H1 (cell line): Measurements from ENCODE around the gene ZSCAN4. TPM values are rescaled to one million over a fixed set of nuclear protein-coding genes. Genes with fewer than 3 reads are reported as not detected.

Experiments
- CTCF ChIA-PET: fragments of 300-600 bp; sonication (Branson Sonifier 250); formaldehyde crosslinking; loops from one replicate; lab custom pipeline; 2021; ENCODE audit not compliant: partially characterized antibody; lab: Charles Lee
- POLR2A ChIA-PET: fragments of 300-600 bp; sonication (Branson Sonifier 250); formaldehyde crosslinking; loops from one replicate; lab custom pipeline; 2021; ENCODE audit warnings: inconsistent platforms; ENCODE audit not compliant: partially characterized antibody; lab: Charles Lee
- DNase-seq, 2 experiments: peaks; one replicate each; pipeline versions ENCODE4 v3.0.0 to v3.0.0-alpha.2; 2010 to 2022; ENCODE audit warnings: low spot score in 2 of 2, low read depth in 1 of 2, mixed read lengths in 1 of 2
- FAIRE-seq: peaks from 2 replicates; lab custom pipeline; 2011; peaks lifted over from hg19 to GRCh38; lab: Jason Lieb, UNC
- H2AFZ ChIP-seq: 2 replicates; pipeline ENCODE4 v1.8.1; 2012; ENCODE audit warnings: low read length, inconsistent platforms
- H2AK5ac ChIP-seq: 2 replicates; pipeline ENCODE4 v1.6.1; 2013; ENCODE audit warnings: low read depth, low read length
- H2BK120ac ChIP-seq: replicated peaks from 2 replicates; pipeline ENCODE3; 2013; ENCODE audit warnings: low read depth, low read length, inconsistent platforms
- H2BK12ac ChIP-seq: 2 replicates; pipeline ENCODE4 v1.6.1; 2013; ENCODE audit warnings: low read depth, low read length
- H2BK15ac ChIP-seq: 2 replicates; pipeline ENCODE4 v1.6.1; 2013; ENCODE audit warnings: low read length
- H2BK20ac ChIP-seq: 2 replicates; pipeline ENCODE4 v1.6.1; 2013; ENCODE audit warnings: low read length
- H2BK5ac ChIP-seq: 2 replicates; pipeline ENCODE4 v1.6.1; 2013; ENCODE audit warnings: low read depth, low read length
- H3K14ac ChIP-seq: 2 replicates; pipeline ENCODE4 v1.6.1; 2013; ENCODE audit warnings: inconsistent platforms; ENCODE audit not compliant: insufficient read length
- H3K18ac ChIP-seq: 2 replicates; pipeline ENCODE4 v1.6.1; 2013; ENCODE audit warnings: low read length; ENCODE audit errors: extremely low read depth
- H3K23ac ChIP-seq: 2 replicates; pipeline ENCODE4 v1.6.1; 2013; ENCODE audit warnings: inconsistent platforms; ENCODE audit not compliant: insufficient read length
- H3K23me2 ChIP-seq: 2 replicates; pipeline ENCODE4 v1.6.1; 2013; ENCODE audit warnings: low read depth, low read length
- H3K27ac ChIP-seq: 2 replicates; pipeline ENCODE4 v1.6.1; 2011; ENCODE audit warnings: low read depth, low read length, inconsistent platforms
- H3K27me3 ChIP-seq, 4 experiments: replicated peaks in 1 of 4; 1 replicate in 1 of 4; 2 replicates in 3 of 4; pipeline versions ENCODE4 v1.6.1 to v1.8.1; 2011 to 2013; ENCODE audit warnings: low read length in 3 of 4, mild to moderate bottlenecking in 3 of 4, inconsistent platforms in 2 of 4, mixed read lengths in 2 of 4, moderate library complexity in 1 of 4; ENCODE audit not compliant: control insufficient read depth in 3 of 4, insufficient read depth in 3 of 4; ENCODE audit errors: extremely low read depth in 1 of 4
- H3K36me3 ChIP-seq, 4 experiments: 2 replicates each; pipeline versions ENCODE4 v1.6.1 to v1.8.1; 2011 to 2013; ENCODE audit warnings: mild to moderate bottlenecking in 4 of 4, low read length in 3 of 4, moderate library complexity in 2 of 4, control low read depth in 1 of 4, inconsistent platforms in 1 of 4; ENCODE audit not compliant: insufficient read depth in 4 of 4, control insufficient read depth in 2 of 4
- H3K4ac ChIP-seq: replicated peaks from 2 replicates; pipeline ENCODE3; 2013; ENCODE audit warnings: low read length, low read depth, mixed read lengths, inconsistent platforms; ENCODE audit not compliant: insufficient read length
- H3K4me1 ChIP-seq, 4 experiments: replicated peaks in 1 of 4; 1 replicate in 1 of 4; 2 replicates in 3 of 4; pipeline versions ENCODE4 v1.6.1 to v1.8.1; 2011 to 2013; ENCODE audit warnings: low read length in 3 of 4, inconsistent platforms in 2 of 4, mixed read lengths in 1 of 4; ENCODE audit not compliant: insufficient read depth in 4 of 4, control insufficient read depth in 3 of 4
- H3K4me2 ChIP-seq, 2 experiments: 2 replicates each; pipeline versions ENCODE4 v1.6.1 to v1.8.1; 2011 to 2013; ENCODE audit warnings: low read depth in 2 of 2, low read length in 2 of 2, control low read depth in 1 of 2, inconsistent platforms in 1 of 2, mild to moderate bottlenecking in 1 of 2; ENCODE audit not compliant: insufficient read depth in 1 of 2
- H3K4me3 ChIP-seq, 4 experiments: fragments of 200-600, 300-600 bp in 1 of 4; sonication (generic), shearing (Covaris generic), sonication (Bioruptor Twin) in 1 of 4; 2 replicates each; pipeline versions ENCODE4 v1.5.1 to v1.8.1; 2011 to 2016; ENCODE audit warnings: low read length in 4 of 4, low read depth in 3 of 4, control low read depth in 2 of 4, inconsistent platforms in 2 of 4, mild to moderate bottlenecking in 2 of 4, mixed read lengths in 1 of 4, moderate library complexity in 1 of 4; ENCODE audit not compliant: insufficient read depth in 2 of 4; ENCODE audit errors: extremely low read depth in 1 of 4
- H3K56ac ChIP-seq: replicated peaks from 2 replicates; pipeline ENCODE3; 2013; ENCODE audit warnings: low read depth, mild to moderate bottlenecking, mixed read lengths, low read length, inconsistent platforms; ENCODE audit not compliant: insufficient read length
- H3K79me1 ChIP-seq: 2 replicates; pipeline ENCODE4 v1.6.1; 2013; ENCODE audit warnings: low read depth, low read length, control low read depth
- H3K79me2 ChIP-seq, 2 experiments: 2 replicates each; pipeline versions ENCODE4 v1.6.1 to v1.8.1; 2012 to 2013; ENCODE audit warnings: low read length in 2 of 2, mild to moderate bottlenecking in 2 of 2, inconsistent platforms in 1 of 2; ENCODE audit not compliant: insufficient read depth in 2 of 2, control insufficient read depth in 1 of 2
- H3K9ac ChIP-seq, 4 experiments: replicated peaks in 1 of 4; 1 replicate in 1 of 4; 2 replicates in 3 of 4; pipeline versions ENCODE4 v1.6.1 to v1.8.1; 2011 to 2013; ENCODE audit warnings: low read depth in 3 of 4, low read length in 3 of 4, control low read depth in 2 of 4, mild to moderate bottlenecking in 2 of 4, moderate library complexity in 2 of 4, inconsistent platforms in 1 of 4; ENCODE audit errors: extremely low read depth in 1 of 4
- H3K9me3 ChIP-seq, 2 experiments: 2 replicates each; pipeline versions ENCODE4 v1.6.1 to v1.8.1; 2012 to 2013; ENCODE audit warnings: mild to moderate bottlenecking in 2 of 2, moderate library complexity in 2 of 2, control low read depth in 1 of 2, inconsistent platforms in 1 of 2, low read depth in 1 of 2, low read length in 1 of 2, mixed read lengths in 1 of 2; ENCODE audit not compliant: insufficient read depth in 2 of 2
- H4K20me1 ChIP-seq, 2 experiments: replicated peaks in 1 of 2; 2 replicates each; pipeline versions ENCODE3 to v1.8.1; 2011 to 2013; ENCODE audit warnings: inconsistent platforms in 2 of 2, low read length in 2 of 2, mild to moderate bottlenecking in 1 of 2; ENCODE audit not compliant: insufficient read depth in 2 of 2, control insufficient read depth in 1 of 2
- H4K5ac ChIP-seq: 2 replicates; pipeline ENCODE4 v1.6.1; 2013; ENCODE audit warnings: low read length, low read depth, mixed read lengths, inconsistent platforms; ENCODE audit not compliant: insufficient read length
- H4K8ac ChIP-seq: 2 replicates; pipeline ENCODE4 v1.8.0; 2013; ENCODE audit warnings: mild to moderate bottlenecking, moderate library complexity, low read length, inconsistent platforms; ENCODE audit not compliant: insufficient read depth; ENCODE audit errors: extremely low read depth
- H4K91ac ChIP-seq: replicated peaks from 2 replicates; pipeline ENCODE3; 2013; ENCODE audit warnings: low read length, mixed read lengths, inconsistent platforms; ENCODE audit not compliant: insufficient read length
- ASH2L ChIP-seq: fragments of 200-600, 300-600 bp; sonication (generic); IDR thresholded peaks from one replicate; pipeline ENCODE4 v1.7.1; 2017; ENCODE audit warnings: low read length
- BACH1 ChIP-seq: IDR thresholded peaks from 2 replicates; pipeline ENCODE4 v1.6.1; 2012; ENCODE audit warnings: low read length, improper control_type of control experiment
- BCL11A ChIP-seq, 2 experiments: IDR thresholded peaks; one replicate each; pipeline ENCODE4 v1.6.1; 2011; ENCODE audit warnings: low read depth in 2 of 2, low read length in 2 of 2, mild to moderate bottlenecking in 2 of 2
- CHD1 ChIP-seq: IDR thresholded peaks from 2 replicates; pipeline ENCODE4 v1.6.1; 2012; ENCODE audit warnings: low read depth, low read length, improper control_type of control experiment
- EP300 ChIP-seq, 2 experiments: IDR thresholded peaks; 1 replicate in 1 of 2; 2 replicates in 1 of 2; pipeline ENCODE4 v1.6.1; 2011 to 2012; ENCODE audit warnings: low read depth in 2 of 2, low read length in 2 of 2, mild to moderate bottlenecking in 2 of 2, borderline replicate concordance in 1 of 2, inconsistent platforms in 1 of 2, moderate library complexity in 1 of 2
- EZH2 ChIP-seq: fragments of 200-600 bp; sonication (generic); IDR thresholded peaks from 2 replicates; pipeline ENCODE4 v1.7.1; 2012; ENCODE audit warnings: low read depth, mild to moderate bottlenecking, moderate library complexity, low read length, inconsistent platforms; ENCODE audit not compliant: severe bottlenecking
- GABPA ChIP-seq: IDR thresholded peaks from 2 replicates; pipeline ENCODE4 v1.6.1; 2011; ENCODE audit warnings: mild to moderate bottlenecking, low read length, moderate library complexity, borderline replicate concordance; ENCODE audit not compliant: insufficient read depth
- POLR2A ChIP-seq, 2 experiments: IDR thresholded peaks; 1 replicate in 1 of 2; 2 replicates in 1 of 2; pipeline ENCODE4 v1.6.1; 2011; ENCODE audit warnings: low read depth in 2 of 2, low read length in 2 of 2, mild to moderate bottlenecking in 2 of 2; ENCODE audit errors: control extremely low read depth in 1 of 2
- POU5F1 ChIP-seq: IDR thresholded peaks from 2 replicates; pipeline ENCODE4 v1.6.1; 2011; ENCODE audit warnings: low read depth, mild to moderate bottlenecking, low read length, moderate library complexity
- SAP30 ChIP-seq: fragments of 300-600 bp; sonication (generic); IDR thresholded peaks from 2 replicates; pipeline ENCODE4 v1.7.1; 2012; ENCODE audit warnings: low read length, moderate library complexity, mild to moderate bottlenecking, inconsistent platforms; ENCODE audit not compliant: insufficient read depth, insufficient replicate concordance
- SIRT6 ChIP-seq: IDR thresholded peaks from one replicate; pipeline ENCODE4 v1.7.1; 2012; ENCODE audit warnings: low read length, inconsistent platforms
- SIX5 ChIP-seq: IDR thresholded peaks from 2 replicates; pipeline ENCODE4 v1.6.1; 2011; ENCODE audit warnings: mild to moderate bottlenecking, low read depth, low read length
- SUZ12 ChIP-seq: fragments of 200-600 bp; sonication (generic); IDR thresholded peaks from 2 replicates; pipeline ENCODE4 v1.6.1; 2012; ENCODE audit warnings: mild to moderate bottlenecking, inconsistent platforms, low read length, moderate library complexity, mixed read lengths
- TEAD4 ChIP-seq: IDR thresholded peaks from 2 replicates; pipeline ENCODE4 v1.6.1; 2012; ENCODE audit warnings: low read depth, low read length, inconsistent platforms, mixed read lengths
- YY1 ChIP-seq: IDR thresholded peaks from 2 replicates; pipeline ENCODE4 v1.6.1; 2011; ENCODE audit warnings: low read depth, mild to moderate bottlenecking, low read length
- WGBS, 2 experiments: shearing (Covaris generic) in 1 of 2; methylation state at CpG; one replicate each; pipeline versions ENCODE4 v1.1.6 to v1.1.7; 2013 to 2015; ENCODE audit warnings: low lambda C conversion rate in 2 of 2, mixed read lengths in 2 of 2, inconsistent platforms in 1 of 2, low coverage in 1 of 2, missing lambda C conversion rate in 1 of 2; ENCODE audit not compliant: insufficient replicate concordance in 2 of 2, insufficient coverage in 1 of 2, insufficient read length in 1 of 2; ENCODE audit errors: extremely low coverage in 1 of 2, missing lambda C conversion rate in 1 of 2; 5-methylcytosine and 5-hydroxymethylcytosine counted together
- polyA plus RNA-seq, 7 experiments: library from polyadenylated mRNA; depleted of rRNA in 3 of 7; stranded (reverse) in 5 of 7; unstranded in 2 of 7; fragments of >200 nt in 5 of 7; fragments of 200-250 nt in 2 of 7; gene quantifications; 1 replicate in 5 of 7; 2 replicates in 1 of 7; 4 replicates in 1 of 7; pipeline versions ENCODE4 v1.2.1 to v1.2.3, GENCODE V29; 2011 to 2013; ENCODE audit warnings: missing spikeins in 2 of 7, mixed read lengths in 2 of 7
- total RNA-seq: library from RNA; stranded (reverse); fragmentation: NEBNext Ultra II Directional; extraction: Animal tissue kit (Norgen Biotek cat#: 25700); gene quantifications from 2 replicates; pipeline ENCODE4 v1.2.1, GENCODE V29; 2021

ZSCAN4 gene
- total and polyA plus RNA-seq, 2 of the 8 experiments (the other 6 are each of a cell fraction or from before 2014, with no cell fraction given) = not detected

DNA sequence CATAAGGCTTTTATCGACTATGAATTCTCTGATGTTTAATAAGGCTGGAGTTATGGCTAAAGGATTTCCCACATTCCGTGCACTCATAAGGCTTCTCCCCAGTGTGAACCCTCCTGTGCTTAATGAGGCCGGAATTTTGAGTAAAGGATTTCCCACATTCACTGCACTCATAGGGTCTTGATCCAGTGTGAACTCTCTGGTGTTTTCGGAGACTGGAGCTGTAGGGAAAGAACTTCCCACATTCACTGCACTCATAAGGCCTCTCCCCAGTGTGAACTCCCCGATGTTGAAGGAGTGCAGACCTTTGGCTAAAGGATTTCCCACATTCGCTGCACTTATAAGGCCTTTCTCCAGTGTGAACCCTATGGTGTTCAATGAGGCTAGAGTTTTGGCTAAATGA is 32.9 kb downstream of the ZSCAN4 start:
- no peak overlapping the region for H2BK5ac ChIP-seq
- CTCF ChIA-PET = no interaction called here
- no peaks in the 10 kb centered on the region; a peak in 2 of 7 replicates for H3K4me1 ChIP-seq
- H3K18ac ChIP-seq = no peak overlapping the region
- POLR2A ChIA-PET = no interaction called here
- H4K20me1 ChIP-seq = peaks cover 0 to 15% of the 10 kb centered on the region in 2 experiments
- H2BK20ac ChIP-seq = no peak overlapping the region
- H2BK120ac ChIP-seq = no peak overlapping the region
- no peak overlapping the region for H2AK5ac ChIP-seq
- H3K23me2 ChIP-seq = 0 out of 2 replicates have a peak, but pooled peaks cover 3% of the 10 kb centered on the region
- DNase-seq = no peak
- H4K5ac ChIP-seq = no peak overlapping the region
- H3K27ac ChIP-seq = no peak overlapping the region
- H4K91ac ChIP-seq = no peak overlapping the region
- no peak overlapping the region for H2BK15ac ChIP-seq
- no peaks in the 10 kb centered on the region for H3K27me3 ChIP-seq
- peaks cover 5 to 30% of the 10 kb centered on the region in 2 experiments; a peak in 2 of 4 replicates for H3K79me2 ChIP-seq
- H3K36me3 ChIP-seq = peaks cover 26 to 58% (median 47%) of the 10 kb centered on the region in 4 experiments
- no peak overlapping the region for H3K56ac ChIP-seq
- H3K9ac ChIP-seq = no peak overlapping the region
- H3K79me1 ChIP-seq = peaks cover 21% of the 10 kb centered on the region
- H2BK12ac ChIP-seq = no peak overlapping the region
- H4K8ac ChIP-seq = no peak overlapping the region
- 90% methylated on average over 6 of the region's 6 CpGs; no CpG with 5 or more reads in 1 of the 2 experiments for WGBS, 2 experiments
- no peak overlapping the region for H3K23ac ChIP-seq
- peaks cover 13 to 16% of the 10 kb centered on the region in 2 experiments; a peak in 3 of 4 replicates for H3K9me3 ChIP-seq
- H3K4ac ChIP-seq = no peak overlapping the region
- H3K4me3 ChIP-seq = no peak overlapping the region
- no peak overlapping the region for H3K14ac ChIP-seq
- FAIRE-seq = no peak
- H2AFZ ChIP-seq = no peak overlapping the region
- no peak overlapping the region for H3K4me2 ChIP-seq
- no peak for TF ChIP-seq SUZ12
- TF ChIP-seq BCL11A (IDR thresholded peaks at IDR 0.05; ENCODE audit: low read depth in 2 of 2, low read length in 2 of 2) = no peak
- no peak for TF ChIP-seq POLR2A (IDR thresholded peaks at IDR 0.05; ENCODE audit: control extremely low read depth in 1 of 2, low read depth in 2 of 2, low read length in 2 of 2)
- TF ChIP-seq ASH2L = no peak
- no peak for TF ChIP-seq SIX5
- TF ChIP-seq POU5F1 = no peak
- TF ChIP-seq SIRT6 = no peak
- no peak for TF ChIP-seq TEAD4
- TF ChIP-seq EP300 (IDR thresholded peaks at IDR 0.05; ENCODE audit: borderline replicate concordance in 1 of 2, low read depth in 2 of 2, low read length in 2 of 2) = no peak
- no peak for TF ChIP-seq CHD1
- TF ChIP-seq BACH1 = no peak
- TF ChIP-seq GABPA = no peak
- TF ChIP-seq EZH2 = no peak
- no peak for TF ChIP-seq YY1
- TF ChIP-seq SAP30 = no peak
